CD4-positive, alpha-beta T cell treated with Interleukin-10 for 1 hour (primary cell): ENCODE results near the gene ABHD14A.
"Not testable (repeated sequence)": the region's sequence is repeated elsewhere in the genome, so short reads cannot be mapped to it uniquely, and the experiment has no call there.

Experiments
- DNase-seq: peaks from one replicate; pipeline ENCODE4 v3.0.0-alpha.2; 2020

The ABHD14A gene

GRCh38 chr3:51974963-51975851 is at the start of gene ABHD14A:
Gene ABHD14A, plus strand, starts transcription at chr3:51975064. Its CDS starts 72 bp downstream, at chr3:51975136.
- DNase-seq, result peak; percentile 84

- no peak for DNase-seq
Observed at GRCh38 chr3:51927061-51927977, 47.5 kb upstream of the ABHD14A start.

- DNase-seq, result no peak
Observed at GRCh38 chr3:51928438-51928837, 46.4 kb upstream of the ABHD14A start.

GRCh38 chr3:51928981-51929380 is 45.9 kb upstream of the ABHD14A start:
- not testable (repeated sequence) for DNase-seq

GRCh38 chr3:51929420-51930003 is 45.4 kb upstream of the ABHD14A start:
- no peak for DNase-seq

GRCh38 chr3:51930439-51930838 is 44.4 kb upstream of the ABHD14A start:
- DNase-seq, result no peak

- no peak for DNase-seq
Observed at GRCh38 chr3:51931756-51932155, 43.1 kb upstream of the ABHD14A start.

- no peak for DNase-seq
Observed at GRCh38 chr3:51932471-51933370, 42.1 kb upstream of the ABHD14A start.

- no peak for DNase-seq
Observed at GRCh38 chr3:51933471-51934138, 41.3 kb upstream of the ABHD14A start.

GRCh38 chr3:51934139-51934850 is 40.6 kb upstream of the ABHD14A start:
- DNase-seq, result no peak

- no peak for DNase-seq
Observed at GRCh38 chr3:51934991-51935885, 39.6 kb upstream of the ABHD14A start.

GRCh38 chr3:51935886-51936755 is 38.7 kb upstream of the ABHD14A start:
- no peak for DNase-seq

GRCh38 chr3:51937014-51937413 is 37.9 kb upstream of the ABHD14A start:
- no peak for DNase-seq

GRCh38 chr3:51937611-51938450 is 37.0 kb upstream of the ABHD14A start:
- no peak for DNase-seq

GRCh38 chr3:51938780-51939425 is 36.0 kb upstream of the ABHD14A start:
- no peak for DNase-seq

- no peak for DNase-seq
Observed at GRCh38 chr3:51940648-51941462, 34.0 kb upstream of the ABHD14A start.
